K562 (cell line): ENCODE data around the gene SCN4B. TPM values are rescaled to one million over a fixed set of nuclear protein-coding genes. Genes with fewer than 3 reads are reported as not detected.

Experiments
- ADNP ChIP-seq: fragments of 200-800 bp; sonication (Bioruptor generic); IDR thresholded peaks from 2 replicates; pipeline ENCODE4 v1.6.1; 2016; ENCODE audit warnings: missing genetic modification characterization, missing compliant biosample characterization
- CAMTA2 ChIP-seq: fragments of 250-450 bp; sonication (Bioruptor Pico); conservative IDR thresholded peaks from 2 replicates; pipeline ENCODE4 v1.5.1; 2022
- CBFB ChIP-seq: sonication (generic); formaldehyde crosslinking; IDR thresholded peaks from 2 replicates; pipeline ENCODE4 v1.4.0; 2020; ENCODE audit warnings: mild to moderate bottlenecking, missing genetic modification reagents
- EWSR1 ChIP-seq: fragments of 450-650 bp; IDR thresholded peaks from 2 replicates; pipeline ENCODE4 v1.6.1; 2018; ENCODE audit warnings: borderline replicate concordance, mild to moderate bottlenecking, low read depth, moderate library complexity; ENCODE audit not compliant: partially characterized antibody
- HLTF ChIP-seq: fragments of 450-650 bp; IDR thresholded peaks from 2 replicates; pipeline ENCODE4 v1.6.1; 2016
- MED1 ChIP-seq: sonication (generic); formaldehyde crosslinking; IDR thresholded peaks from 2 replicates; pipeline ENCODE4 v1.8.1; 2023; ENCODE audit warnings: missing genetic modification reagents, borderline replicate concordance
- MTA2 ChIP-seq: fragments of 450-650 bp; IDR thresholded peaks from 2 replicates; pipeline ENCODE4 v1.6.1; 2016; ENCODE audit warnings: low read depth
- MYNN ChIP-seq, 2 experiments: sonication (generic); formaldehyde crosslinking in 1 of 2; IDR thresholded peaks; 2 replicates each; pipeline versions ENCODE4 v1.5.0 to v1.6.1; 2016 to 2020; ENCODE audit warnings: antibody characterized with exemption in 1 of 2, missing genetic modification reagents in 1 of 2
- NFATC3 ChIP-seq: fragments of 450-650 bp; IDR thresholded peaks from 2 replicates; pipeline ENCODE4 v1.6.1; 2017; ENCODE audit warnings: mild to moderate bottlenecking
- PHF21A ChIP-seq: fragments of 450-650 bp; IDR thresholded peaks from 2 replicates; pipeline ENCODE4 v1.6.1; 2017; ENCODE audit warnings: low read depth, borderline replicate concordance
- PML ChIP-seq: IDR thresholded peaks from 2 replicates; pipeline ENCODE4 v1.6.1; 2012; ENCODE audit warnings: low read length, inconsistent platforms
- POLR2A ChIP-seq: fragments of 450-650 bp; conservative IDR thresholded peaks from 2 replicates; pipeline ENCODE4 v1.6.1; 2016
- RBM15 ChIP-seq: fragments of 200-400 bp; formaldehyde crosslinking; IDR thresholded peaks from 2 replicates; pipeline ENCODE4 v1.6.1; 2018; ENCODE audit warnings: mild to moderate bottlenecking, low read length, moderate library complexity; ENCODE audit not compliant: insufficient read depth
- SP2 ChIP-seq: IDR thresholded peaks from 2 replicates; pipeline ENCODE4 v1.6.1; 2011; ENCODE audit warnings: mild to moderate bottlenecking, low read depth, low read length, moderate library complexity; ENCODE audit not compliant: poor library complexity, severe bottlenecking; ENCODE audit errors: extremely low read depth
- SUPT5H ChIP-seq: fragments of 450-650 bp; IDR thresholded peaks from 2 replicates; pipeline ENCODE4 v1.6.1; 2016
- ZNF133 ChIP-seq: fragments of 250-450 bp; sonication (Bioruptor Pico); IDR thresholded peaks from 2 replicates; pipeline ENCODE4 v1.4.0; 2020; ENCODE audit warnings: mild to moderate bottlenecking
- ZNF175 ChIP-seq: fragments of 200-800 bp; sonication (Bioruptor generic); IDR thresholded peaks from 2 replicates; pipeline ENCODE4 v1.6.1; 2016; ENCODE audit warnings: low read depth, mild to moderate bottlenecking, missing genetic modification characterization, missing compliant biosample characterization
- ZZZ3 ChIP-seq: fragments of 450-650 bp; IDR thresholded peaks from 2 replicates; pipeline ENCODE4 v1.6.1; 2016; ENCODE audit warnings: antibody characterized with exemption, mild to moderate bottlenecking, moderate library complexity
- polyA plus RNA-seq, 8 experiments: library from polyadenylated mRNA; depleted of rRNA in 4 of 8; stranded (reverse) in 5 of 8; unstranded in 3 of 8; fragments of >200 nt; fragmentation: Nextera tagmentation in 2 of 8; fragmentation: Illumina TruSeq in 1 of 8; extraction: Ambion mirVana in 2 of 8; extraction: Trizol in 1 of 8; gene quantifications; 2 replicates each; pipeline versions ENCODE4 v1.2.1 to v1.2.3, GENCODE V29; 2011 to 2014; ENCODE audit warnings: inconsistent platforms in 1 of 8, missing spikeins in 1 of 8
- total RNA-seq, 7 experiments: library from RNA; depleted of rRNA in 6 of 7; stranded (reverse); fragments of >200 nt in 6 of 7; fragmentation: Illumina TruSeq in 2 of 7; extraction: Trizol in 2 of 7; gene quantifications; 2 replicates each; pipeline versions ENCODE4 v1.2.1 to v1.2.3, GENCODE V29; 2011 to 2021; ENCODE audit warnings: low replicate concordance in 1 of 7
- TF ChIP-seq, protein P1 (sequence below): sonication (generic); formaldehyde crosslinking; IDR thresholded peaks from 2 replicates; pipeline ENCODE4 v1.8.1; 2023; ENCODE audit warnings: mild to moderate bottlenecking, missing genetic modification reagents
- TF ChIP-seq, protein P2 (sequence below): fragments of 250-450 bp; sonication (Bioruptor Pico); IDR thresholded peaks from 2 replicates; pipeline ENCODE4 v1.8.0; 2022; ENCODE audit warnings: inconsistent platforms
- TF ChIP-seq, protein P3 (sequence below): fragments of 450-650 bp; IDR thresholded peaks from one replicate; pipeline ENCODE4 v1.6.1; 2018; ENCODE audit warnings: mild to moderate bottlenecking, moderate library complexity; ENCODE audit not compliant: partially characterized antibody
- TF ChIP-seq, protein P4 (sequence below): fragments of 250-450 bp; sonication (Bioruptor Pico); IDR thresholded peaks from 2 replicates; pipeline ENCODE4 v1.8.0; 2021; ENCODE audit warnings: moderate library complexity, mild to moderate bottlenecking, inconsistent platforms

Gene SCN4B
- total and polyA plus RNA-seq, 9 of the 15 experiments (the other 6 are each of a cell fraction or from before 2014, with no cell fraction given) = 0.03 TPM; not detected in 8

DNA sequence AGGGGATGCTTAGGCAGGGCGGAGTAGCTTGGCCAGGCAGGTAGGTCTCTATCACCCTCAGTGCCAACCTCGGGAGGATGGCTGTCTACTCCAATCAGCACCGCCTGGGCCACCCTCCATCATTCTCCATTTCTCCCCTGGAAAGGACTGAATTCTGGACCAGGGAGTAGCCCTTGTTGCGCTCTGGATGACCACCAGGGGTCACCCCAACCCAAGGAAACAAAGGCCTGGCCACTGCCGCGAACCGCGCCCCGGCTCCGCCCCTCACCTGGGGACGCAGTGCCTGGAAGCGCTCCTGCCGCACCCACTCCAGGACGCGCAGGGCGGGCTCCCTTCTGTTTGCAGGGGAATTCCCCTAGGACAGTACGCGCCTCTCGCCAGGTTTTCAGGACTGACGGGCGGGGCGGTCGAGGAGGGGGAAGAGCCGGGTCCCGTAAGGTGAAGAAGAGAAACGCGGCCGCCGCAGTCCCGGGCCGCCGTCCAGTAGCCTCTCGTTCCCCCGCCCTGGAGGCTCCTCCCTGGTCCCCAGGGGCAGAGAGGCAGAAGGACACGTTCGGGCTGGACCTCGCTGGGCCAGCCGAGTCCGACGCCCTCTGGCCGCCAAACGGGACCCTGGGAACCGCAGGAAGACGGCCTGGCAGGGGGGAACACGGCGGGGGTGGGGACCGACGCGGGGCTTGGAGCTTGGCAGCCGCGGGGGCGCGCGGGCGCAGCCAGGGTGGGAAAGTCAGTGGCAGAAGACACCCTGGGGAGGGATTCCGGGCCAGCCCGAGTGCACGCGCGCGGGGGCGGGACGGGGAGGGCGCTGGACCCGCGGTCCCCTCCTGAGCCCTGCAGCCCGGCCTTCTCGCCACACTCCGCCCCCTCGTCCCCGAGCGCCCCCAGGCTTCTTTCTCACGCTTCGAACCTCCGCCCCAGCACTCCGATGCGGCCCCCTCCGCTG lies 7.1 kb downstream of the SCN4B start (continued):
- TF ChIP-seq, protein P1, sequence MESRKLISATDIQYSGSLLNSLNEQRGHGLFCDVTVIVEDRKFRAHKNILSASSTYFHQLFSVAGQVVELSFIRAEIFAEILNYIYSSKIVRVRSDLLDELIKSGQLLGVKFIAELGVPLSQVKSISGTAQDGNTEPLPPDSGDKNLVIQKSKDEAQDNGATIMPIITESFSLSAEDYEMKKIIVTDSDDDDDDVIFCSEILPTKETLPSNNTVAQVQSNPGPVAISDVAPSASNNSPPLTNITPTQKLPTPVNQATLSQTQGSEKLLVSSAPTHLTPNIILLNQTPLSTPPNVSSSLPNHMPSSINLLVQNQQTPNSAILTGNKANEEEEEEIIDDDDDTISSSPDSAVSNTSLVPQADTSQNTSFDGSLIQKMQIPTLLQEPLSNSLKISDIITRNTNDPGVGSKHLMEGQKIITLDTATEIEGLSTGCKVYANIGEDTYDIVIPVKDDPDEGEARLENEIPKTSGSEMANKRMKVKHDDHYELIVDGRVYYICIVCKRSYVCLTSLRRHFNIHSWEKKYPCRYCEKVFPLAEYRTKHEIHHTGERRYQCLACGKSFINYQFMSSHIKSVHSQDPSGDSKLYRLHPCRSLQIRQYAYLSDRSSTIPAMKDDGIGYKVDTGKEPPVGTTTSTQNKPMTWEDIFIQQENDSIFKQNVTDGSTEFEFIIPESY (CRISPR knock-in tag) = 0 out of 2 replicates have a peak, but pooled peaks have one; percentile 9
- TF ChIP-seq, protein P2, sequence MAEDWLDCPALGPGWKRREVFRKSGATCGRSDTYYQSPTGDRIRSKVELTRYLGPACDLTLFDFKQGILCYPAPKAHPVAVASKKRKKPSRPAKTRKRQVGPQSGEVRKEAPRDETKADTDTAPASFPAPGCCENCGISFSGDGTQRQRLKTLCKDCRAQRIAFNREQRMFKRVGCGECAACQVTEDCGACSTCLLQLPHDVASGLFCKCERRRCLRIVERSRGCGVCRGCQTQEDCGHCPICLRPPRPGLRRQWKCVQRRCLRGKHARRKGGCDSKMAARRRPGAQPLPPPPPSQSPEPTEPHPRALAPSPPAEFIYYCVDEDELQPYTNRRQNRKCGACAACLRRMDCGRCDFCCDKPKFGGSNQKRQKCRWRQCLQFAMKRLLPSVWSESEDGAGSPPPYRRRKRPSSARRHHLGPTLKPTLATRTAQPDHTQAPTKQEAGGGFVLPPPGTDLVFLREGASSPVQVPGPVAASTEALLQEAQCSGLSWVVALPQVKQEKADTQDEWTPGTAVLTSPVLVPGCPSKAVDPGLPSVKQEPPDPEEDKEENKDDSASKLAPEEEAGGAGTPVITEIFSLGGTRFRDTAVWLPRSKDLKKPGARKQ = no peak
- TF ChIP-seq PML (no peak), NFATC3 (no peak), CBFB (CRISPR knock-in tag) (no peak; the same call in 1 of the 2 replicates), EWSR1 (no peak), SUPT5H (no peak), POLR2A (no peak), ZNF175 (CRISPR knock-in tag) (no peak), ADNP (tag) (no peak), SP2 (no peak), CAMTA2 (CRISPR knock-in tag) (no peak), MTA2 (no peak), ZZZ3 (no peak), MED1 (CRISPR knock-in tag) (no peak), MYNN (IDR thresholded peaks at IDR 0.05) (0 out of 2 replicates have a peak, but pooled peaks have one; percentile 31), MYNN (CRISPR knock-in tag; IDR thresholded peaks at IDR 0.05) (no peak), HLTF (no peak), PHF21A (0 out of 2 replicates have a peak, but pooled peaks have one; percentile 24), ZNF133 (CRISPR knock-in tag) (no peak), RBM15 (no peak)
- TF ChIP-seq, protein P3, sequence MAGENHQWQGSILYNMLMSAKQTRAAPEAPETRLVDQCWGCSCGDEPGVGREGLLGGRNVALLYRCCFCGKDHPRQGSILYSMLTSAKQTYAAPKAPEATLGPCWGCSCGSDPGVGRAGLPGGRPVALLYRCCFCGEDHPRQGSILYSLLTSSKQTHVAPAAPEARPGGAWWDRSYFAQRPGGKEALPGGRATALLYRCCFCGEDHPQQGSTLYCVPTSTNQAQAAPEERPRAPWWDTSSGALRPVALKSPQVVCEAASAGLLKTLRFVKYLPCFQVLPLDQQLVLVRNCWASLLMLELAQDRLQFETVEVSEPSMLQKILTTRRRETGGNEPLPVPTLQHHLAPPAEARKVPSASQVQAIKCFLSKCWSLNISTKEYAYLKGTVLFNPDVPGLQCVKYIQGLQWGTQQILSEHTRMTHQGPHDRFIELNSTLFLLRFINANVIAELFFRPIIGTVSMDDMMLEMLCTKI = no peak
- TF ChIP-seq, protein P4, sequence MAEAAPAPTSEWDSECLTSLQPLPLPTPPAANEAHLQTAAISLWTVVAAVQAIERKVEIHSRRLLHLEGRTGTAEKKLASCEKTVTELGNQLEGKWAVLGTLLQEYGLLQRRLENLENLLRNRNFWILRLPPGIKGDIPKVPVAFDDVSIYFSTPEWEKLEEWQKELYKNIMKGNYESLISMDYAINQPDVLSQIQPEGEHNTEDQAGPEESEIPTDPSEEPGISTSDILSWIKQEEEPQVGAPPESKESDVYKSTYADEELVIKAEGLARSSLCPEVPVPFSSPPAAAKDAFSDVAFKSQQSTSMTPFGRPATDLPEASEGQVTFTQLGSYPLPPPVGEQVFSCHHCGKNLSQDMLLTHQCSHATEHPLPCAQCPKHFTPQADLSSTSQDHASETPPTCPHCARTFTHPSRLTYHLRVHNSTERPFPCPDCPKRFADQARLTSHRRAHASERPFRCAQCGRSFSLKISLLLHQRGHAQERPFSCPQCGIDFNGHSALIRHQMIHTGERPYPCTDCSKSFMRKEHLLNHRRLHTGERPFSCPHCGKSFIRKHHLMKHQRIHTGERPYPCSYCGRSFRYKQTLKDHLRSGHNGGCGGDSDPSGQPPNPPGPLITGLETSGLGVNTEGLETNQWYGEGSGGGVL (CRISPR knock-in tag) = no peak
